HEK293 (cell line): ENCODE measurements around the gene KLRD1.

Source experiments
- KLF9 ChIP-seq: fragments of 450-650 bp; formaldehyde crosslinking; IDR thresholded peaks from 2 replicates; pipeline ENCODE4 v1.5.1; 2016; ENCODE audit warnings: missing biosample characterization, missing genetic modification characterization, low read depth
- YY1 ChIP-seq: fragments of 450-650 bp; formaldehyde crosslinking; IDR thresholded peaks from 2 replicates; pipeline ENCODE4 v1.5.1; 2018; ENCODE audit warnings: missing biosample characterization, missing genetic modification characterization
- ZNF274 ChIP-seq, 2 experiments: fragments of 200-500 bp in 1 of 2; fragments of 450-650 bp in 1 of 2; sonication (Bioruptor generic) in 1 of 2; formaldehyde crosslinking in 1 of 2; IDR thresholded peaks; 2 replicates each; pipeline versions ENCODE4 v1.5.1 to v1.6.1; 2014 to 2016; ENCODE audit warnings: borderline replicate concordance in 1 of 2, inconsistent platforms in 1 of 2, low read length in 1 of 2, missing biosample characterization in 1 of 2, missing genetic modification characterization in 1 of 2
- ZNF311 ChIP-seq: fragments of 450-650 bp; formaldehyde crosslinking; IDR thresholded peaks from 2 replicates; pipeline ENCODE4 v1.5.1; 2017; ENCODE audit warnings: missing biosample characterization, missing genetic modification characterization, borderline replicate concordance
- TF ChIP-seq, protein P1 (sequence below): fragments of 450-650 bp; formaldehyde crosslinking; IDR thresholded peaks from 2 replicates; pipeline ENCODE4 v1.5.1; 2016; ENCODE audit warnings: missing biosample characterization, missing genetic modification characterization
- TF ChIP-seq, protein P2 (sequence below): fragments of 450-650 bp; formaldehyde crosslinking; IDR thresholded peaks from 2 replicates; pipeline ENCODE4 v1.5.1; 2016; ENCODE audit warnings: missing biosample characterization, missing genetic modification characterization
- TF ChIP-seq, protein P3 (sequence below): fragments of 450-650 bp; formaldehyde crosslinking; IDR thresholded peaks from 2 replicates; pipeline ENCODE4 v1.5.1; 2017; ENCODE audit warnings: missing biosample characterization, missing genetic modification characterization
- TF ChIP-seq, protein P4 (sequence below): fragments of 450-650 bp; formaldehyde crosslinking; IDR thresholded peaks from 2 replicates; pipeline ENCODE4 v1.5.1; 2016; ENCODE audit warnings: missing biosample characterization, missing genetic modification characterization, low read depth

DNA sequence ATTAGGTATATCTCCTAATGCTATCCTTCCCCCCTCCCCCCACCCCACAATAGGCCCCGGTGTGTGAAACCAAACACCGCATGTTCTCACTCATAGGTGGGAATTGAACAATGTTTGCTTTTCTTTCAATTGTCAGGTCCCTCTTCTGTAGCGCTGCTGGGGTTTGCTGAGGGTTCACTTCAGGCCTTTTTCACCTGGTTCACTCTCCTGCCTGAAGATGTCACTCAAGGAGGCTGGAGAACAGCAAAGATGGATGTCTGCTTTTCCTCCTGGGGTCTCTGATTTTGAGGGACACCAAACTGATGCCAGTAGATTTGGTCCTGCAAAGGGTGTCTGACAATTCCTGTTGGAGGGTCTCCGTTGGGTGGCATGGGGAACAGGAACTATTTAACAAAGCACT lies 46.4 kb downstream of the KLRD1 start:
- TF ChIP-seq, protein P1, sequence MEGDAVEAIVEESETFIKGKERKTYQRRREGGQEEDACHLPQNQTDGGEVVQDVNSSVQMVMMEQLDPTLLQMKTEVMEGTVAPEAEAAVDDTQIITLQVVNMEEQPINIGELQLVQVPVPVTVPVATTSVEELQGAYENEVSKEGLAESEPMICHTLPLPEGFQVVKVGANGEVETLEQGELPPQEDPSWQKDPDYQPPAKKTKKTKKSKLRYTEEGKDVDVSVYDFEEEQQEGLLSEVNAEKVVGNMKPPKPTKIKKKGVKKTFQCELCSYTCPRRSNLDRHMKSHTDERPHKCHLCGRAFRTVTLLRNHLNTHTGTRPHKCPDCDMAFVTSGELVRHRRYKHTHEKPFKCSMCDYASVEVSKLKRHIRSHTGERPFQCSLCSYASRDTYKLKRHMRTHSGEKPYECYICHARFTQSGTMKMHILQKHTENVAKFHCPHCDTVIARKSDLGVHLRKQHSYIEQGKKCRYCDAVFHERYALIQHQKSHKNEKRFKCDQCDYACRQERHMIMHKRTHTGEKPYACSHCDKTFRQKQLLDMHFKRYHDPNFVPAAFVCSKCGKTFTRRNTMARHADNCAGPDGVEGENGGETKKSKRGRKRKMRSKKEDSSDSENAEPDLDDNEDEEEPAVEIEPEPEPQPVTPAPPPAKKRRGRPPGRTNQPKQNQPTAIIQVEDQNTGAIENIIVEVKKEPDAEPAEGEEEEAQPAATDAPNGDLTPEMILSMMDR: no peak
- TF ChIP-seq, protein P2, sequence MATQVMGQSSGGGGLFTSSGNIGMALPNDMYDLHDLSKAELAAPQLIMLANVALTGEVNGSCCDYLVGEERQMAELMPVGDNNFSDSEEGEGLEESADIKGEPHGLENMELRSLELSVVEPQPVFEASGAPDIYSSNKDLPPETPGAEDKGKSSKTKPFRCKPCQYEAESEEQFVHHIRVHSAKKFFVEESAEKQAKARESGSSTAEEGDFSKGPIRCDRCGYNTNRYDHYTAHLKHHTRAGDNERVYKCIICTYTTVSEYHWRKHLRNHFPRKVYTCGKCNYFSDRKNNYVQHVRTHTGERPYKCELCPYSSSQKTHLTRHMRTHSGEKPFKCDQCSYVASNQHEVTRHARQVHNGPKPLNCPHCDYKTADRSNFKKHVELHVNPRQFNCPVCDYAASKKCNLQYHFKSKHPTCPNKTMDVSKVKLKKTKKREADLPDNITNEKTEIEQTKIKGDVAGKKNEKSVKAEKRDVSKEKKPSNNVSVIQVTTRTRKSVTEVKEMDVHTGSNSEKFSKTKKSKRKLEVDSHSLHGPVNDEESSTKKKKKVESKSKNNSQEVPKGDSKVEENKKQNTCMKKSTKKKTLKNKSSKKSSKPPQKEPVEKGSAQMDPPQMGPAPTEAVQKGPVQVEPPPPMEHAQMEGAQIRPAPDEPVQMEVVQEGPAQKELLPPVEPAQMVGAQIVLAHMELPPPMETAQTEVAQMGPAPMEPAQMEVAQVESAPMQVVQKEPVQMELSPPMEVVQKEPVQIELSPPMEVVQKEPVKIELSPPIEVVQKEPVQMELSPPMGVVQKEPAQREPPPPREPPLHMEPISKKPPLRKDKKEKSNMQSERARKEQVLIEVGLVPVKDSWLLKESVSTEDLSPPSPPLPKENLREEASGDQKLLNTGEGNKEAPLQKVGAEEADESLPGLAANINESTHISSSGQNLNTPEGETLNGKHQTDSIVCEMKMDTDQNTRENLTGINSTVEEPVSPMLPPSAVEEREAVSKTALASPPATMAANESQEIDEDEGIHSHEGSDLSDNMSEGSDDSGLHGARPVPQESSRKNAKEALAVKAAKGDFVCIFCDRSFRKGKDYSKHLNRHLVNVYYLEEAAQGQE (tag by site-specific recombination): no peak
- TF ChIP-seq, protein P3, sequence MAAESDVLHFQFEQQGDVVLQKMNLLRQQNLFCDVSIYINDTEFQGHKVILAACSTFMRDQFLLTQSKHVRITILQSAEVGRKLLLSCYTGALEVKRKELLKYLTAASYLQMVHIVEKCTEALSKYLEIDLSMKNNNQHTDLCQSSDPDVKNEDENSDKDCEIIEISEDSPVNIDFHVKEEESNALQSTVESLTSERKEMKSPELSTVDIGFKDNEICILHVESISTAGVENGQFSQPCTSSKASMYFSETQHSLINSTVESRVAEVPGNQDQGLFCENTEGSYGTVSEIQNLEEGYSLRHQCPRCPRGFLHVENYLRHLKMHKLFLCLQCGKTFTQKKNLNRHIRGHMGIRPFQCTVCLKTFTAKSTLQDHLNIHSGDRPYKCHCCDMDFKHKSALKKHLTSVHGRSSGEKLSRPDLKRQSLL: no peak
- TF ChIP-seq KLF9 (no peak), YY1 (no peak), ZNF274 (IDR thresholded peaks at IDR 0.05; ENCODE audit: low read length) (no peak), ZNF274 (tag by site-specific recombination; IDR thresholded peaks at IDR 0.05; ENCODE audit: borderline replicate concordance) (no peak), ZNF311 (tag by site-specific recombination) (no peak)
- TF ChIP-seq, protein P4, sequence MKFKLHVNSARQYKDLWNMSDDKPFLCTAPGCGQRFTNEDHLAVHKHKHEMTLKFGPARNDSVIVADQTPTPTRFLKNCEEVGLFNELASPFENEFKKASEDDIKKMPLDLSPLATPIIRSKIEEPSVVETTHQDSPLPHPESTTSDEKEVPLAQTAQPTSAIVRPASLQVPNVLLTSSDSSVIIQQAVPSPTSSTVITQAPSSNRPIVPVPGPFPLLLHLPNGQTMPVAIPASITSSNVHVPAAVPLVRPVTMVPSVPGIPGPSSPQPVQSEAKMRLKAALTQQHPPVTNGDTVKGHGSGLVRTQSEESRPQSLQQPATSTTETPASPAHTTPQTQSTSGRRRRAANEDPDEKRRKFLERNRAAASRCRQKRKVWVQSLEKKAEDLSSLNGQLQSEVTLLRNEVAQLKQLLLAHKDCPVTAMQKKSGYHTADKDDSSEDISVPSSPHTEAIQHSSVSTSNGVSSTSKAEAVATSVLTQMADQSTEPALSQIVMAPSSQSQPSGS (tag by site-specific recombination): no peak
